Osteoblast (primary cell): Measurements from ENCODE around the gene SULT6B1. TPM values are rescaled to one million over a fixed set of nuclear protein-coding genes. Genes with fewer than 3 reads are reported as not detected.
"Not testable (repeated sequence)": the region's sequence is repeated elsewhere in the genome, so short reads cannot be mapped to it uniquely, and the experiment has no call there.

Experiments used
- DNase-seq: peaks from one replicate; pipeline ENCODE4 v3.0.0; 2011; ENCODE audit warnings: low spot score, mixed read lengths; ENCODE audit not compliant: insufficient read length; ENCODE audit errors: missing footprints
- H2AFZ ChIP-seq: 2 replicates; pipeline ENCODE4 v1.6.0; 2011; ENCODE audit warnings: mild to moderate bottlenecking, low read length
- H3K27ac ChIP-seq: 2 replicates; pipeline ENCODE4 v1.5.1; 2011; ENCODE audit warnings: mild to moderate bottlenecking, low read depth, low read length, moderate library complexity
- H3K27me3 ChIP-seq: 2 replicates; pipeline ENCODE4 v1.6.0; 2012; ENCODE audit warnings: mild to moderate bottlenecking, control low read depth, inconsistent platforms, low read length, moderate library complexity; ENCODE audit not compliant: insufficient read depth
- H3K36me3 ChIP-seq: 2 replicates; pipeline ENCODE4 v1.5.1; 2011; ENCODE audit warnings: mild to moderate bottlenecking, low read length, control low read depth, moderate library complexity; ENCODE audit not compliant: insufficient read depth
- H3K4me1 ChIP-seq: 2 replicates; pipeline ENCODE4 v1.5.1; 2011; ENCODE audit warnings: mild to moderate bottlenecking, low read length, control low read depth, moderate library complexity; ENCODE audit not compliant: insufficient read depth
- H3K4me2 ChIP-seq: 2 replicates; pipeline ENCODE4 v1.6.0; 2011; ENCODE audit warnings: mild to moderate bottlenecking, low read length; ENCODE audit not compliant: insufficient read depth
- H3K4me3 ChIP-seq: fragments of 200-600 bp; sonication (generic); 3 replicates; pipeline ENCODE4 v1.5.1; 2012; ENCODE audit warnings: mild to moderate bottlenecking, low read length, inconsistent platforms; ENCODE audit not compliant: insufficient read depth
- H3K79me2 ChIP-seq: 2 replicates; pipeline ENCODE4 v1.6.0; 2012; ENCODE audit warnings: mild to moderate bottlenecking, low read length, control low read depth, inconsistent platforms; ENCODE audit not compliant: insufficient read depth
- H3K9me3 ChIP-seq: 2 replicates; pipeline ENCODE4 v1.5.1; 2011; ENCODE audit warnings: low read depth, low read length, control low read depth
- H4K20me1 ChIP-seq: 2 replicates; pipeline ENCODE4 v1.6.0; 2012; ENCODE audit warnings: mild to moderate bottlenecking, low read length, control low read depth; ENCODE audit not compliant: insufficient read depth
- total RNA-seq: library from RNA; depleted of rRNA; stranded (reverse); fragments of >200 nt; gene quantifications from 2 replicates; pipeline ENCODE4 v1.2.3, GENCODE V29; 2012
- TF ChIP-seq, protein P1 (sequence below): IDR thresholded peaks from 2 replicates; pipeline ENCODE4 v1.5.1; 2011; ENCODE audit warnings: mild to moderate bottlenecking, low read depth, low read length, moderate library complexity; ENCODE audit errors: extremely low read depth

Gene SULT6B1
- total RNA-seq, 1 donor = not detected

DNA sequence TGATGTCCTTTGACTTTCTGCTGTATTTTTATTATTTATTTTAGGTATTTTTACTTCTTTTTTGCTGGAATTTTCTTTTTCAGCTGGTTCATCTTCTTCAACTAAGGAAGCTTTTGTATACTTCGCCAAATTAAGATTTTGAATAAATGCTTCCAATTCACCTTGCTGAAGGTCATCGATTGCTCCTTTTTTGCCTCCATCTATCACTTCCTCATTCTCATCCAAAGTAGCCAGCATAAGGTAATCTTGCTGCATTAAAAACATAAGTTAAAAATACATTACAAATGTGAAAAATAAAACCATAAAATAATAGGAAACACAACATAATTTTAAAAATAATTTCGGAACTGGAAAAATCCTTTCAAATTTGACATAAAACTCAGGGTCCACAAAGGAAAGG lies 40.3 kb upstream of the SULT6B1 start:
- Histone ChIP-seq H3K4me2 (no peak overlapping the region), H3K4me1 (peaks cover 20% of the 10 kb centered on the region), H3K36me3 (peaks cover 22% of the 10 kb centered on the region), H3K4me3 (no peak overlapping the region), H3K79me2 (peaks cover 87% of the 10 kb centered on the region), H3K9me3 (no peaks in the 10 kb centered on the region), H2AFZ (no peak overlapping the region), H4K20me1 (peaks cover 29% of the 10 kb centered on the region), H3K27ac (no peak overlapping the region), H3K27me3 (no peaks in the 10 kb centered on the region)
- TF ChIP-seq, protein P1, sequence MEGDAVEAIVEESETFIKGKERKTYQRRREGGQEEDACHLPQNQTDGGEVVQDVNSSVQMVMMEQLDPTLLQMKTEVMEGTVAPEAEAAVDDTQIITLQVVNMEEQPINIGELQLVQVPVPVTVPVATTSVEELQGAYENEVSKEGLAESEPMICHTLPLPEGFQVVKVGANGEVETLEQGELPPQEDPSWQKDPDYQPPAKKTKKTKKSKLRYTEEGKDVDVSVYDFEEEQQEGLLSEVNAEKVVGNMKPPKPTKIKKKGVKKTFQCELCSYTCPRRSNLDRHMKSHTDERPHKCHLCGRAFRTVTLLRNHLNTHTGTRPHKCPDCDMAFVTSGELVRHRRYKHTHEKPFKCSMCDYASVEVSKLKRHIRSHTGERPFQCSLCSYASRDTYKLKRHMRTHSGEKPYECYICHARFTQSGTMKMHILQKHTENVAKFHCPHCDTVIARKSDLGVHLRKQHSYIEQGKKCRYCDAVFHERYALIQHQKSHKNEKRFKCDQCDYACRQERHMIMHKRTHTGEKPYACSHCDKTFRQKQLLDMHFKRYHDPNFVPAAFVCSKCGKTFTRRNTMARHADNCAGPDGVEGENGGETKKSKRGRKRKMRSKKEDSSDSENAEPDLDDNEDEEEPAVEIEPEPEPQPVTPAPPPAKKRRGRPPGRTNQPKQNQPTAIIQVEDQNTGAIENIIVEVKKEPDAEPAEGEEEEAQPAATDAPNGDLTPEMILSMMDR = no peak
- DNase-seq = no peak

DNA sequence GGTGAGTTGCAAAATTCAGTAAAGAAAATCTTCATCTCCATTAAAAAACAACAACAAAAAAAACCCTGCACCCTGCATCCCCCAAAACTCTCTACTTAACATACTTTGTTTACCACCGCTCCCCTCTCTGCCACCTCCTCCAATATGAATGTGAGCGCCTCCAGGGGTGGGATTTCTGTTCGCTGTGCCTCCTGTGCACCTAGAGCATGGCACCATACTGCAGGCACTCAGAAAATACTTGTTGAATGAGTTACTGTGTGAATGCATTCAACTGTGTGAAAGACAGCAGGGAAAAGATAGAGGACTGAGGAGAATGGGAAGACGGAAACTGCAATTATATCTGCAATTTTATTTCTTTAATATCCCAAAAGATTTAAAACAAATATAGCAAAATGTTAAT lies 38.4 kb upstream of the SULT6B1 start:
- peaks cover 77% of the 10 kb centered on the region for H3K79me2 ChIP-seq
- TF ChIP-seq, protein P1 = no peak
- no peaks in the 10 kb centered on the region for H3K27me3 ChIP-seq
- H3K9me3 ChIP-seq = no peaks in the 10 kb centered on the region
- no peak overlapping the region for H3K27ac ChIP-seq
- peaks cover 29% of the 10 kb centered on the region for H4K20me1 ChIP-seq
- no peak overlapping the region for H3K4me2 ChIP-seq
- DNase-seq = no peak
- H3K36me3 ChIP-seq = peaks cover 39% of the 10 kb centered on the region
- no peak overlapping the region for H2AFZ ChIP-seq
- H3K4me3 ChIP-seq = no peak overlapping the region
- peaks cover 12% of the 10 kb centered on the region for H3K4me1 ChIP-seq

DNA sequence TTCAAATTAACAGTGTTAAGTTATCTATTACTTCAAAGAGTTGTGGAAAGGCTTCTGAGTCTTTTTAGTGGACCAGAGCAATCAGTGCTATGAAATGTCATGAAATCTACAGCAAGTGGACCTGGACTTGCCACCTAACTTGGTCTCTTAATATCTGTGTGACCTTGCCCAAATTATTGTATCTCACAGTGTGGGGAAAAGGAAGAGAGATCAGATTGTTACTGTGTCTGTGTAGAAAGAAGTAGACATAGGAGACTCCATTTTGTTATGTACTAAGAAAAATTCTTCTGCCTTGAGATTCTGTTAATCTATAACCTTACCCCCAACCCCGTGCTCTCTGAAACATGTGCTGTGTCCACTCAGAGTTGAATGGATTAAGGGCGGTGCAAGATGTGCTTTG lies 36.7 kb upstream of the SULT6B1 start:
- not testable (repeated sequence) for H3K27me3 ChIP-seq, H3K27ac ChIP-seq, H3K9me3 ChIP-seq, H3K4me3 ChIP-seq, H3K4me2 ChIP-seq, DNase-seq, H3K4me1 ChIP-seq, H2AFZ ChIP-seq
- H3K79me2 ChIP-seq = peaks cover 64% of the 10 kb centered on the region
- H4K20me1 ChIP-seq = peaks cover 25% of the 10 kb centered on the region
- peaks cover 48% of the 10 kb centered on the region for H3K36me3 ChIP-seq

DNA sequence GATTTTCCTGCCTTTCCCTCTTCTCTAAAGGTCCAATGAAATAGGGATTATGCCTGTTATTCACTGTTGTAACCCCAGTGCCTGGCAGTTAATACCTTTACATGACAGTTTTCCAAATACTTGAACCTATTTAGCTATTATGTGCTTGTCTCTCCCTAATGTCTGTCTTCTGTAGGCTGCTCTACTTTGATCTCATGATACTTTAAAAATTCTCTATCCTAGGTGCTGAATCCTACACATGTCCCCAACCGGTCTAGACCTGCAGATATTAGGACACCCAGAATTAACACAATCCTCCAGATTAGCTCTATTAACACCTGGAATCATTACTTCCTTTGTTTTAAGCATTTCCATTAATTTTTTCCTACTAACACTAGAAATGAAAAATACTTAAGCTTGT lies 35.6 kb upstream of the SULT6B1 start:
- Histone ChIP-seq H3K9me3 (no peaks in the 10 kb centered on the region), H2AFZ (no peak overlapping the region), H3K4me3 (no peak overlapping the region), H3K79me2 (peaks cover 53% of the 10 kb centered on the region), H4K20me1 (peaks cover 17% of the 10 kb centered on the region), H3K36me3 (peaks cover 55% of the 10 kb centered on the region), H3K4me1 (no peaks in the 10 kb centered on the region), H3K27me3 (no peaks in the 10 kb centered on the region), H3K4me2 (no peak overlapping the region), H3K27ac (no peak overlapping the region)
- TF ChIP-seq, protein P1 = no peak
- no peak for DNase-seq
